SU-DHL-6 (cell line): ENCODE results near the gene RAB3C.

Experiments used
- H2AFZ ChIP-seq: fragments of 200-600 bp; sonication (generic); 2 replicates; pipeline ENCODE4 v1.6.1; 2014; ENCODE audit warnings: low read depth, mild to moderate bottlenecking, moderate library complexity, mixed read lengths, antibody characterized with exemption, low read length; ENCODE audit not compliant: severe bottlenecking
- H3F3A ChIP-seq: fragments of 200-600 bp; shearing (Covaris generic); 2 replicates; pipeline ENCODE4 v1.6.0; 2016; ENCODE audit warnings: antibody characterized with exemption, mild to moderate bottlenecking; ENCODE audit not compliant: insufficient read depth
- H3K27ac ChIP-seq: fragments of 200-600 bp; sonication (generic); 2 replicates; pipeline ENCODE4 v1.5.1; 2016; ENCODE audit warnings: low read depth, mild to moderate bottlenecking, low read length, moderate library complexity, mixed read lengths
- H3K27me3 ChIP-seq: fragments of 200-600 bp; sonication (generic), shearing (Covaris generic); 2 replicates; pipeline ENCODE4 v1.6.0; 2014; ENCODE audit warnings: mild to moderate bottlenecking, low read length
- H3K36me3 ChIP-seq: fragments of 200-600 bp; sonication (generic); 2 replicates; pipeline ENCODE4 v1.6.1; 2014; ENCODE audit warnings: mild to moderate bottlenecking, low read length, mixed read lengths
- H3K4me2 ChIP-seq: fragments of 300-600, 200-600 bp; shearing (Covaris generic), sonication (generic); 2 replicates; pipeline ENCODE4 v1.6.0; 2014; ENCODE audit warnings: low read length, low read depth, mild to moderate bottlenecking; ENCODE audit not compliant: poor library complexity, severe bottlenecking
- H3K4me3 ChIP-seq: fragments of 200-600 bp; sonication (generic); 2 replicates; pipeline ENCODE4 v1.5.1; 2014; ENCODE audit warnings: antibody characterized with exemption, low read length, mild to moderate bottlenecking, mixed read lengths; ENCODE audit not compliant: insufficient read depth, poor library complexity, severe bottlenecking
- H3K79me2 ChIP-seq: fragments of 200-600 bp; sonication (generic); 2 replicates; pipeline ENCODE4 v1.6.1; 2014; ENCODE audit warnings: mild to moderate bottlenecking, low read length, moderate library complexity; ENCODE audit not compliant: insufficient read depth
- H3K9ac ChIP-seq: fragments of 200-600 bp; sonication (generic); 2 replicates; pipeline ENCODE4 v1.7.0; 2014; ENCODE audit warnings: mild to moderate bottlenecking, low read length
- H3K9me2 ChIP-seq: fragments of 200-600 bp; sonication (generic); replicated peaks from 2 replicates; pipeline ENCODE4 v1.6.1; 2014; ENCODE audit warnings: low read length; ENCODE audit not compliant: insufficient read depth
- H3K9me3 ChIP-seq: fragments of 200-600 bp; sonication (generic); 2 replicates; pipeline ENCODE4 v1.6.1; 2014; ENCODE audit warnings: low read length, mixed read lengths; ENCODE audit not compliant: insufficient read depth
- H4K20me1 ChIP-seq: fragments of 200-600 bp; sonication (generic); 2 replicates; pipeline ENCODE4 v1.6.1; 2014; ENCODE audit warnings: low read depth, mild to moderate bottlenecking, antibody characterized with exemption, low read length, moderate library complexity, mixed read lengths
- EZH2phosphoT487 ChIP-seq: fragments of 200-600 bp; sonication (generic), shearing (Covaris generic); conservative IDR thresholded peaks from 2 replicates; pipeline ENCODE4 v1.6.1; 2018; ENCODE audit warnings: mild to moderate bottlenecking, antibody characterized with exemption, low read length, moderate library complexity, mixed read lengths
- TF ChIP-seq, protein P1 (sequence below): fragments of 200-600 bp; sonication (generic); IDR thresholded peaks from one replicate; pipeline ENCODE4 v1.5.1; 2017; ENCODE audit warnings: antibody characterized with exemption, mild to moderate bottlenecking, low read length, moderate library complexity; ENCODE audit not compliant: insufficient read depth, poor library complexity, severe bottlenecking

Gene RAB3C

DNA sequence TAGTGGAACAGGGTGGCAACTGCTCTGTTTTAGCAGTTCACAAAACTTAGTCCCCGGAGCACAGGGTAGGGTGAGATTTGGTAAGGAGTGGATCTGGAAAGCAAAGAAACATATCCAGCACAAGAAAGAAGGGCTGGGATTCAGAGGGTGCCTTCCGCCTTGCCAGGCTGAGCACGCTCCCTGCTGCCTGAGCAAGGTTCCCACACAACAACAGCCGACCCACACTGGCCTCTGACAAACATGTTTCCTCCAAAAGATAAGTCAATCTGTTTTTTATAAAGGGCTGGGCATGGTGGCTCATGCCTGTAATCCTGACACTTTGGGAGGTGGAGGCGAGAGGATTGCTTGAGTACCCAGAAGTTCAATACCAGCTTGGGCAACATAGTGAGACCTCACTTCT is 45.8 kb downstream of the RAB3C start:
- H3K36me3 ChIP-seq = no peaks in the 10 kb centered on the region
- H3K27ac ChIP-seq = no peak overlapping the region
- no peaks in the 10 kb centered on the region for H3K9me2 ChIP-seq
- H3K4me2 ChIP-seq = no peak overlapping the region
- no peaks in the 10 kb centered on the region for H3F3A ChIP-seq
- no peak overlapping the region for H3K9ac ChIP-seq
- no peaks in the 10 kb centered on the region for H3K9me3 ChIP-seq
- H2AFZ ChIP-seq = no peak overlapping the region
- no peaks in the 10 kb centered on the region for H3K79me2 ChIP-seq
- no peak for TF ChIP-seq EZH2phosphoT487
- TF ChIP-seq, protein P1, sequence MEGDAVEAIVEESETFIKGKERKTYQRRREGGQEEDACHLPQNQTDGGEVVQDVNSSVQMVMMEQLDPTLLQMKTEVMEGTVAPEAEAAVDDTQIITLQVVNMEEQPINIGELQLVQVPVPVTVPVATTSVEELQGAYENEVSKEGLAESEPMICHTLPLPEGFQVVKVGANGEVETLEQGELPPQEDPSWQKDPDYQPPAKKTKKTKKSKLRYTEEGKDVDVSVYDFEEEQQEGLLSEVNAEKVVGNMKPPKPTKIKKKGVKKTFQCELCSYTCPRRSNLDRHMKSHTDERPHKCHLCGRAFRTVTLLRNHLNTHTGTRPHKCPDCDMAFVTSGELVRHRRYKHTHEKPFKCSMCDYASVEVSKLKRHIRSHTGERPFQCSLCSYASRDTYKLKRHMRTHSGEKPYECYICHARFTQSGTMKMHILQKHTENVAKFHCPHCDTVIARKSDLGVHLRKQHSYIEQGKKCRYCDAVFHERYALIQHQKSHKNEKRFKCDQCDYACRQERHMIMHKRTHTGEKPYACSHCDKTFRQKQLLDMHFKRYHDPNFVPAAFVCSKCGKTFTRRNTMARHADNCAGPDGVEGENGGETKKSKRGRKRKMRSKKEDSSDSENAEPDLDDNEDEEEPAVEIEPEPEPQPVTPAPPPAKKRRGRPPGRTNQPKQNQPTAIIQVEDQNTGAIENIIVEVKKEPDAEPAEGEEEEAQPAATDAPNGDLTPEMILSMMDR = no peak
- no peaks in the 10 kb centered on the region for H4K20me1 ChIP-seq
- no peaks in the 10 kb centered on the region for H3K27me3 ChIP-seq
- no peak overlapping the region for H3K4me3 ChIP-seq

GRCh38 chr5:58629271-58630159 is 46.6 kb downstream of the RAB3C start:
- Histone ChIP-seq H3K79me2 (no peaks in the 10 kb centered on the region), H3K4me3 (no peak overlapping the region), H3K4me2 (no peak overlapping the region), H4K20me1 (no peaks in the 10 kb centered on the region), H3K36me3 (no peaks in the 10 kb centered on the region), H3K9ac (no peak overlapping the region), H3K9me3 (no peaks in the 10 kb centered on the region), H3K27ac (no peak overlapping the region), H2AFZ (no peak overlapping the region), H3F3A (no peaks in the 10 kb centered on the region), H3K9me2 (no peaks in the 10 kb centered on the region), H3K27me3 (no peaks in the 10 kb centered on the region)
- no peak for TF ChIP-seq EZH2phosphoT487
- TF ChIP-seq, protein P1 = no peak

DNA sequence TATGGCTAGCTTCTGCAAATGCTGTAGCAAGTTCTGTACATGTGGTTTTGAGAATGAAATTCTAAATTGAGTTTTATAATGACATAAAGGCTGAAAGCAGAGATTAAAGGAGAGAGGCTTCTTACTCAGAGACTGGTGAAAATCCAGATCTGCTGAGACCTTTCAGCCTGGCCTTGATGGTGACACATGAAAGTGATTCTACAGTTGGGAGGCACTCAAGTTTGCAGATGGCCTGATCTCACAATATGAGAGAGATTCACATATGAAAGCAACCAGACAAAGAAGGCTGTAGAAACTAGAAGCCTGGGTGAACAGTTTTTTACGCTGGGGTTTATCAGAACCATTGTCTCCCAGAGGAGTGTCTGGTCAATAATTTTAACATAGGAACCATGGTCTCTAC is 49.0 kb downstream of the RAB3C start:
- no peak overlapping the region for H3K4me3 ChIP-seq
- no peaks in the 10 kb centered on the region for H3K36me3 ChIP-seq
- H3K9me3 ChIP-seq = no peaks in the 10 kb centered on the region
- H3F3A ChIP-seq = no peaks in the 10 kb centered on the region
- H3K9me2 ChIP-seq = no peaks in the 10 kb centered on the region
- H3K9ac ChIP-seq = no peak overlapping the region
- H2AFZ ChIP-seq = no peak overlapping the region
- H4K20me1 ChIP-seq = no peaks in the 10 kb centered on the region
- H3K27me3 ChIP-seq = no peaks in the 10 kb centered on the region
- H3K27ac ChIP-seq = no peak overlapping the region
- no peaks in the 10 kb centered on the region for H3K79me2 ChIP-seq
- TF ChIP-seq, protein P1 = no peak
- TF ChIP-seq EZH2phosphoT487 = no peak
- H3K4me2 ChIP-seq = no peak overlapping the region
